Cardiac fibroblast (primary cell): ENCODE results near the gene SLC30A7.

ENCODE experiments used
- DNase-seq, 2 donors: peaks; one replicate each; pipeline versions ENCODE4 v3.0.0 to v3.0.0-alpha.2; 2010; ENCODE audit warnings: low read depth in 2 of 2
- H3K4me3 ChIP-seq, 2 donors: replicated peaks in 1 of 2; 1 replicate in 1 of 2; 2 replicates in 1 of 2; pipeline ENCODE4 v1.5.1; 2011; ENCODE audit warnings: low read depth in 2 of 2, low read length in 2 of 2, mild to moderate bottlenecking in 2 of 2, moderate library complexity in 1 of 2
- TF ChIP-seq, protein P1 (sequence below): IDR thresholded peaks from one replicate; pipeline ENCODE4 v1.5.1; 2011; ENCODE audit warnings: low read depth, mild to moderate bottlenecking, low read length, inconsistent platforms

Gene SLC30A7

GRCh38 chr1:100982793-100983192 is 86.9 kb downstream of the SLC30A7 start:
- TF ChIP-seq, protein P1, sequence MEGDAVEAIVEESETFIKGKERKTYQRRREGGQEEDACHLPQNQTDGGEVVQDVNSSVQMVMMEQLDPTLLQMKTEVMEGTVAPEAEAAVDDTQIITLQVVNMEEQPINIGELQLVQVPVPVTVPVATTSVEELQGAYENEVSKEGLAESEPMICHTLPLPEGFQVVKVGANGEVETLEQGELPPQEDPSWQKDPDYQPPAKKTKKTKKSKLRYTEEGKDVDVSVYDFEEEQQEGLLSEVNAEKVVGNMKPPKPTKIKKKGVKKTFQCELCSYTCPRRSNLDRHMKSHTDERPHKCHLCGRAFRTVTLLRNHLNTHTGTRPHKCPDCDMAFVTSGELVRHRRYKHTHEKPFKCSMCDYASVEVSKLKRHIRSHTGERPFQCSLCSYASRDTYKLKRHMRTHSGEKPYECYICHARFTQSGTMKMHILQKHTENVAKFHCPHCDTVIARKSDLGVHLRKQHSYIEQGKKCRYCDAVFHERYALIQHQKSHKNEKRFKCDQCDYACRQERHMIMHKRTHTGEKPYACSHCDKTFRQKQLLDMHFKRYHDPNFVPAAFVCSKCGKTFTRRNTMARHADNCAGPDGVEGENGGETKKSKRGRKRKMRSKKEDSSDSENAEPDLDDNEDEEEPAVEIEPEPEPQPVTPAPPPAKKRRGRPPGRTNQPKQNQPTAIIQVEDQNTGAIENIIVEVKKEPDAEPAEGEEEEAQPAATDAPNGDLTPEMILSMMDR: no peak
- H3K4me3 ChIP-seq: no peak overlapping the region
- no peak for DNase-seq

- no peak overlapping the region for H3K4me3 ChIP-seq
- DNase-seq: no peak
- TF ChIP-seq, protein P1: no peak
Observed at GRCh38 chr1:100988121-100988520, 92.2 kb downstream of the SLC30A7 start.

- peak; percentile 84 to 90 for DNase-seq
Observed at GRCh38 chr1:100989306-100990077, 93.6 kb downstream of the SLC30A7 start.

DNA sequence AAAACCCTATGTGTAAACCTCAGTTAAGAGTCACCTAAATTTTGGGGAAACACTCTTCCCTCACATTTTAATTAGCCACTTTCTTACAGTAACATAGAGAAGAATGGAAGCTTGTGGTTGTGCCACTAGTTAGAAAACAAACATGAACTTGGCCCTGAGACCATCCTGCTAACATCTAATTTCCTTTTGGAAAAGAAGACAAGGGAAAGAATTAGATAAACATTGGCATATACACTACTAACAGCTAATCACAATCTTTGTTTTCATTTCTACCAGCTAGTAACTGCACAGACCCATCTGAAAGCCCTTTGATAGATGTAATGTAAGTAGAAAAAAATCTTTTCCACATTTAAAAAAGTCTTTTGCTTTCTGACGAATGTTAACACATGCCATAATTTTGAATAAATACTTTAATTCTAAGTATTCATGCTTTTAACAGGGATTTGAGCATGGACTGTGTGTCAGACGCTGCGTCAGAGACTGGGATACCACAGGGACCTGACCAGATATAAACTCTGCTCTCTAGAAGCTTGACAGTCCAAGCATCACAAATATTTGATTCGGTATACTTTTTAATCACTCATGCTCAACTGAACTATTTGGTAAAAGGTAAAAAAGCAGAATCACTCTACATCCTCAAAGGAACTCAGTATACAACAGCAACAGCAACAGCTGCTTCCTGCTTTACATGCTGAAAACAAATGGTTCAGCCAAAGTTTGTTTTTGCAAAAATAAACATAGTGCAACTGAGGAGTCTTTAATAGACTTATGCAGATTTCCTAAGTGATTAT is 99.5 kb downstream of the SLC30A7 start:
- TF ChIP-seq, protein P1: no peak
- H3K4me3 ChIP-seq: no peak overlapping the region
- peak in 1 of 2 donors; percentile 14 for DNase-seq

More at GRCh38 chr1:100989306-100990077, 93.6 kb downstream of the SLC30A7 start:
- H3K4me3 ChIP-seq: no peak overlapping the region
- TF ChIP-seq, protein P1: no peak

- TF ChIP-seq, protein P1: no peak
- DNase-seq: no peak
- H3K4me3 ChIP-seq: no peak overlapping the region
Observed at GRCh38 chr1:100998426-100998825, 102.5 kb downstream of the SLC30A7 start.

DNA sequence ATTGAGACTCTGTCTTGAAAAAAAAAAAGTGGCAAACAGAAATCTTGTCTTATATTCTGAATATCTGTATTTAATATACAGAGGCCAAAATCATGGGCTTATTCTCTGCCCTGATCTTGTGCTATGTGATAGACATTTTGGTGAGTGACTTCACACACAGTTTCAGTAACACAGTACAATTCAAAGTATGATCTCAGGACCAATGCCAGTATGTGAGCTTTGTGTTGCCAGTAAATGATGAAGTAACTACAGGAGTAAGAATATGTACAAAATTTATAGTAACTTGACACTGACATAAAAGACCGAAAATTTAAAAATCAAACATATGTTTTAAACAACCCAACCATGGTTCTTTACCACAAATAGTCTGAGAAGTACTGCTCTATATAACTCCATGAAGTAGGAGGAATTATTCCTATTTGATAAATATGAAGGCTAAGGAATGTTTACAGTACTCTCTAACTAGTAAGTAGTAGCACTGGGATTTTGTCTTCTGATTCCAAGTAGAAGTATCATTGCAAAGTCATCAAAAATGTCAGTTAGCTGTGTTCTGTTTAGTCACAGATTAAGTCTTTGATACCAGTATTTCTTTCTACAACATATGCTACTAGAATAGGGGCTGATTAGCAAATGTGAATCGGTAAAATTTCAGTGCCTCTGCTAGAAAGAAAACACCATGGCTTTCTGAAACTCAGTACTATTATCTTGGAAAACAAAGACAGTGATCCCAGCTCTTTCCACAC is 104.4 kb downstream of the SLC30A7 start:
- DNase-seq: peak in 1 of 2 donors; percentile 22
- TF ChIP-seq, protein P1: no peak
- no peak overlapping the region for H3K4me3 ChIP-seq
